ENCODE measurements around the gene LAP3. TPM values are rescaled to one million over a fixed set of nuclear protein-coding genes. Genes with fewer than 3 reads are reported as not detected.
"Not testable (repeated sequence)": the region's sequence is repeated elsewhere in the genome, so short reads cannot be mapped to it uniquely, and the experiment has no call there.

LAP3 gene
- total RNA-seq, 2 experiments from 2014 or later, result 61.6 TPM

- H3K27ac ChIP-seq (ENCODE audit: low read depth in 1 of 2, low read length in 2 of 2), result no peak overlapping the region
- Mint-ChIP-seq H3K27ac (no peak overlapping the region), H3K4me3 (no peak overlapping the region), H3K4me1 (ENCODE audit: low read depth) (no peaks in the 10 kb centered on the region), H3K36me3 (ENCODE audit: low read depth) (no peaks in the 10 kb centered on the region), H3K9me3 (no peaks in the 10 kb centered on the region), H3K27me3 (peaks cover 17% of the 10 kb centered on the region)
- no peak overlapping the region for H3K4me3 ChIP-seq (ENCODE audit: low read length)
- ChIA-PET POLR2A (no interaction called here), CTCF (no interaction called here)
- DNase-seq (no peak), ATAC-seq (ENCODE audit: poor library complexity) (no peak)
- no peaks in the 10 kb centered on the region for H3K27me3 ChIP-seq (ENCODE audit: control insufficient read depth in 1 of 2, insufficient read depth in 2 of 2, low read length in 2 of 2)
- no peaks in the 10 kb centered on the region for H3K4me1 ChIP-seq (ENCODE audit: insufficient read depth, low read length)
- intact Hi-C loops (cut with DNase I, micrococcal nuclease), result no loop called here
- TF ChIP-seq CTCF (IDR thresholded peaks at IDR 0.05), result no peak
- no peaks in the 10 kb centered on the region for H3K36me3 ChIP-seq (ENCODE audit: insufficient read depth, low read length)
- no peaks in the 10 kb centered on the region for H3K9me3 ChIP-seq (ENCODE audit: control insufficient read depth in 1 of 2, insufficient read depth in 1 of 2, low read length in 2 of 2)
Measured at GRCh38 chr4:17534705-17535104, 42.3 kb upstream of the LAP3 start.

GRCh38 chr4:17535242-17535641 is 41.8 kb upstream of the LAP3 start:
- no peak for ATAC-seq (ENCODE audit: poor library complexity)
- DNase-seq, result no peak
- Mint-ChIP-seq H3K27me3 (peaks cover 22% of the 10 kb centered on the region), H3K9me3 (no peaks in the 10 kb centered on the region), H3K4me1 (ENCODE audit: low read depth) (no peaks in the 10 kb centered on the region), H3K36me3 (ENCODE audit: low read depth) (no peaks in the 10 kb centered on the region), H3K4me3 (no peak overlapping the region), H3K27ac (no peak overlapping the region)
- intact Hi-C loops (cut with DNase I, micrococcal nuclease), result no loop called here
- POLR2A ChIA-PET, result no interaction called here
- H3K27me3 ChIP-seq (ENCODE audit: control insufficient read depth in 1 of 2, insufficient read depth in 2 of 2, low read length in 2 of 2), result no peaks in the 10 kb centered on the region
- H3K4me1 ChIP-seq (ENCODE audit: insufficient read depth, low read length), result no peaks in the 10 kb centered on the region
- H3K9me3 ChIP-seq (ENCODE audit: control insufficient read depth in 1 of 2, insufficient read depth in 1 of 2, low read length in 2 of 2), result no peaks in the 10 kb centered on the region
- no peaks in the 10 kb centered on the region for H3K36me3 ChIP-seq (ENCODE audit: insufficient read depth, low read length)
- no peak overlapping the region for H3K4me3 ChIP-seq (ENCODE audit: low read length)
- no peak for TF ChIP-seq CTCF (IDR thresholded peaks at IDR 0.05)
- CTCF ChIA-PET, result no interaction called here
- no peak overlapping the region for H3K27ac ChIP-seq (ENCODE audit: low read depth in 1 of 2, low read length in 2 of 2)

GRCh38 chr4:17535906-17536305 is 41.1 kb upstream of the LAP3 start:
- no peak for ATAC-seq (ENCODE audit: poor library complexity)

GRCh38 chr4:17537060-17537459 is 39.9 kb upstream of the LAP3 start:
- H3K36me3 Mint-ChIP-seq (ENCODE audit: low read depth); POLR2A ChIA-PET; ATAC-seq (ENCODE audit: poor library complexity); DNase-seq; H3K27ac Mint-ChIP-seq; H3K4me3 Mint-ChIP-seq; H3K36me3 ChIP-seq (ENCODE audit: insufficient read depth, low read length); intact Hi-C loops (cut with DNase I, micrococcal nuclease); H3K4me1 Mint-ChIP-seq (ENCODE audit: low read depth); H3K27ac ChIP-seq (ENCODE audit: low read depth in 1 of 2, low read length in 2 of 2); CTCF ChIA-PET; H3K27me3 ChIP-seq (ENCODE audit: control insufficient read depth in 1 of 2, insufficient read depth in 2 of 2, low read length in 2 of 2); H3K4me1 ChIP-seq (ENCODE audit: insufficient read depth, low read length); H3K9me3 Mint-ChIP-seq; H3K9me3 ChIP-seq (ENCODE audit: control insufficient read depth in 1 of 2, insufficient read depth in 1 of 2, low read length in 2 of 2); H3K4me3 ChIP-seq (ENCODE audit: low read length): not testable (repeated sequence)
- H3K27me3 Mint-ChIP-seq, result peaks cover 22% of the 10 kb centered on the region

More at GRCh38 chr4:17535906-17536305, 41.1 kb upstream of the LAP3 start:
- CTCF ChIA-PET, result no interaction called here
- Histone ChIP-seq H3K4me1 (ENCODE audit: insufficient read depth, low read length) (no peaks in the 10 kb centered on the region), H3K27ac (ENCODE audit: low read depth in 1 of 2, low read length in 2 of 2) (no peak overlapping the region), H3K4me3 (ENCODE audit: low read length) (no peak overlapping the region), H3K9me3 (ENCODE audit: control insufficient read depth in 1 of 2, insufficient read depth in 1 of 2, low read length in 2 of 2) (no peaks in the 10 kb centered on the region), H3K36me3 (ENCODE audit: insufficient read depth, low read length) (no peaks in the 10 kb centered on the region), H3K27me3 (ENCODE audit: control insufficient read depth in 1 of 2, insufficient read depth in 2 of 2, low read length in 2 of 2) (no peaks in the 10 kb centered on the region)
- no peak overlapping the region for H3K4me3 Mint-ChIP-seq
- H3K27me3 Mint-ChIP-seq, result peaks cover 25% of the 10 kb centered on the region
- H3K4me1 Mint-ChIP-seq (ENCODE audit: low read depth), result no peaks in the 10 kb centered on the region
- no peaks in the 10 kb centered on the region for H3K9me3 Mint-ChIP-seq
- H3K36me3 Mint-ChIP-seq (ENCODE audit: low read depth), result no peaks in the 10 kb centered on the region
- DNase-seq, result no peak
- intact Hi-C loops (cut with DNase I, micrococcal nuclease), result no loop called here
- no peak overlapping the region for H3K27ac Mint-ChIP-seq
- no peak for TF ChIP-seq CTCF (IDR thresholded peaks at IDR 0.05)
- POLR2A ChIA-PET, result no interaction called here
